GM19397 (cell line): ENCODE results near the gene SPINK2.

Experiments
- ATAC-seq: cut with Tn5 transposase; IDR thresholded peaks from one replicate; pipeline ENCODE4 v1.9.1; 2021; ENCODE audit warnings: mild to moderate bottlenecking, moderate library complexity; ENCODE audit not compliant: unreplicated experiment

SPINK2 gene, protein sequence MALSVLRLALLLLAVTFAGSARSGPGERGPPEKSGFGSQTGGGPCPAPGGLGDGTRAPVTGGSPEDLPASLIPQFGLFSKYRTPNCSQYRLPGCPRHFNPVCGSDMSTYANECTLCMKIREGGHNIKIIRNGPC

DNA sequence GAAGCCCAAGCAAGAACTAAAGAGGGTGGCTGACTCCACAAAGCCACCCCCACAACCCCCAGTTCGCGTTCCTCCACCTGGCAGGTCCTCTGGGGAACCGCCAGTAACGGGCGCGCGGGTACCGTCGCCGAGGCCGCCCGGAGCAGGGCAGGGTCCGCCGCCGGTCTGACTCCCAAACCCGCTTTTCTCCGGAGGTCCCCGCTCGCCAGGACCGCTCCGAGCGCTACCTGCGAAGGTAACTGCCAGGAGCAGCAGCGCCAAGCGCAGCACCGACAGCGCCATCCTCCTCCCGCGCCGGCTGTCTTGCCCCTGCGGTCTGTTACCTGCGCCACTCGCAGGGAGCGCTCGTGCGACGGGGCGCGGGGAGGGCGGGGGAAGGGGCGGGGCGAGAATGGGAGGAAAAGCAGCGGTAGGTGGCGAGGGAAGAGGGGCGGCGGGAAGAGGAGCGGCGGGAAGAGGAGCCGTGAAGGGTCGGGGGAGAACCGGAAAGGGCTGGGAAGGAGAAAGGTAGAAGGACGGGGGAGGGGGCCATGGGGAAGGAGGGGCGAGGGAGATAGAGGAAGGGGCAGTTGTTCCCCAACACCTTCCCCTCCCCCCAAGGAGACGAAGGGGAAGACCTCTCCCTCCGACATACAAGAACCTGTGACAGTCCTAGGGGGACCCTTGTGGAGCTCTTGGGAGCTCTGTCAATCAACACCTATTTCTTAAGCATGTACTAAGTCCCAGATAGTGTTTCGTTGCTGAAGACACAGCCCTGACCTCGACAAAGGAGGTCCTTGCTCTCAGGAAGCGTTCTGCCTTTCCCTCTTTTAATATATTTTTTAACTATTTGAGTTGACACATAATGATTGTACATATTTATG lies at the start of gene SPINK2:
SPINK2 (minus strand) TSS at position 321 of the 863 bp plus-strand sequence; CDS start at position 282, 39 bp downstream.
- peak; percentile 59 for ATAC-seq

DNA sequence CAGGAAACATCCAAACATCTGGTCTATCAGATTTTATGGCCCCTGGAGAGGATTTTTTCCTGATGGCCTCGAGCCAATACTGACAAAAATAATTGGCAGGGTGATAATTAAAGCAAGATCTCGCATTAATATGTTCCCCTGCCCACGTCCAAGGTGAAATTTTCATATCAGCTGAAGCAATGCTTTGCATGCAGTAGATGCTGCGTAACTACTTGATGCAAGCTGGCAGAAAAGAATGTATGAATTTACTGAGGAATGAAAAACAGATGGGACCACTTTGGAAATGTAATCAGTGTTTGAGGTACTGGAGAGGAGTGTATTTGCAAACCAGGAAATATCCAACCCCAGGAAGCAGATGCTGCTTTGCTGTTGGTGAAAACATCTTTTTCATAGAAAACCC lies 49.4 kb upstream of the SPINK2 start:
- ATAC-seq, result no peak

DNA sequence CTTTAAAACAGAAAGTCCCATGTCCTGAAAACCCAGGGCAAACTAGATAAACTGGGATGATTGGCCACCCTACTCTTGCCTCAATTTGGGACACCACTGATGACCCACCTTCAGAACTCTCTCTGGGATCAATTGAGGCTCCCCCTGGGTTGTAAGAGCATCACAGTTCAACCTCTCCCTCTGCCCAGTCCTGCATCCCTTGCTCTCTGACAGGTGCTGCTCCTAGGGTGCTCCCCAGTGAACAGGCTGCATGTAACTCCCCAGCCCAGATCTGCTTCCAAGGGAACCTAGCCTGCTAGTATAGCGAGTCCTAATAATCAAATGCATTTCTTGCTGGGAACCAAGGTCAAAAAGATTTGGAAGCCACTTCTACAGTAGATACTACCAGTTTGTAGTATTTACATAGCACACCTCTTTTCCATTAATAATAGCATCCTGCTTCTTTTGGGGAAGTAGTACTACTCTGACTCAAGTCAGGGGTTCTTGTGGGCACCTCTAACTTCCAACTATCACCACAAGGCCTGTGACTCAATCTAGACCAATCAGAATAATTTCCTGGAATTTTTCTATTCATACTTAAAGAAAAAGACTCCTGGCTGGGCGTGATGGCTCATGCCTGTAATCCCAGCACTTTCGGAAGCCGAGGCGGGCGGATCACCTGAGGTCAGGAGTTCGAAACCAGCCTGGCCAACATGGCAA lies 42.1 kb upstream of the SPINK2 start:
- ATAC-seq, result no peak

DNA sequence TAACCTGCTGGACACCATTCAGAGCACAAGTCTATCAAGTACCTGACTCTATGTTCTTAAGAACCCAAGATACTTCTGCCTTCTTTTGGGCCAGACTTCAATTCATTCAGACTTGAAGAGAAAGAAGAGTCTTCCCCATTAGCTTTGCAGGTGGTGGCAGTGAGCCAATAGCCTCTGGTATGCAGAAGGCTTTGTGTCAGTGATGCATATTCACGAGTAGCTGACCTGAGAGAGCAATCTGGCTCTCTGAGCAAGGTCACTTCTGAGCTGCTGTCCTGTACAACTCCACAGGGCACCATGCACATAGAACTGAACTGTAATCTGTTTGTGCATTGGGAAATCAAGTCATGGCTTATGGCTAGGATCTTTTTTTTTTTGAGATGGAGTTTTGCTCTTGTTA lies 39.9 kb upstream of the SPINK2 start:
- ATAC-seq, result no peak

DNA sequence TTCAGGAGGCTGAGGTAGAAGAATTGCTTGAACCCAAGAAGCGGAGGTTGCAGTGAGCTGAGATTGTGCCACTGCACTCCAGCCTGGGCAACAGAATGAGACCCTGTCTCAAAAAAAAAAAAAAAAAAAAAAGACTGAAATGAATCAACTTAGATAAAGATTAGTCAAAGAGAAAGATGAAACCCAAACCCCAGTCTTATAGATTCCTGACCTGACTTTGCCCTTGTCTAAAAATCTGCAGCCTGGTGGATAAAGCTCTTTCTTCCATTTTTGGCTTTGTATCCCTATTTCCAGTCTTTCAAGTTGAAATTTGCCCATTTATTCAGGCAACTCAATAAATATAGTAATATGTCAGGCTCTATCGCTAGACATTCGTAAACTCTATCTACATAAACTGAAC lies 39.3 kb upstream of the SPINK2 start:
- no peak for ATAC-seq

DNA sequence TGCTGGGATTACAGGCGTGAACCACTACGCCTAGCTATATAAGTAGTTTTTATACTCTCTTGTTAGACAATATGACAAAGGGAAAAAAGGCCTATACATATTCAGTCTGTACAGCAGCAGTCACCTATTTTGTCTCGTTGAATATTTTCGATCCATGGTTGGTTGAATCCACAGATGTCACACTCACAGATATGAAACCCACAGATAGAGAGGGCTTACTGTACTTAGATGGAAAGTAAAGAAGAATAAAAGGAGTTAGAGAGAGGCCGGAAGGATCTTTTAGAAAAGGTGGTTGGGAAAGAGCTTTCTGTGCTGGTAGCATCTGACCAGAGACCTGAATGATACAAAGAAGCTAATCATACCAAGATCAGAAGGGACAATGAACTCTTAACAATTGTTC lies 38.3 kb upstream of the SPINK2 start:
- ATAC-seq, result peak; percentile 67

DNA sequence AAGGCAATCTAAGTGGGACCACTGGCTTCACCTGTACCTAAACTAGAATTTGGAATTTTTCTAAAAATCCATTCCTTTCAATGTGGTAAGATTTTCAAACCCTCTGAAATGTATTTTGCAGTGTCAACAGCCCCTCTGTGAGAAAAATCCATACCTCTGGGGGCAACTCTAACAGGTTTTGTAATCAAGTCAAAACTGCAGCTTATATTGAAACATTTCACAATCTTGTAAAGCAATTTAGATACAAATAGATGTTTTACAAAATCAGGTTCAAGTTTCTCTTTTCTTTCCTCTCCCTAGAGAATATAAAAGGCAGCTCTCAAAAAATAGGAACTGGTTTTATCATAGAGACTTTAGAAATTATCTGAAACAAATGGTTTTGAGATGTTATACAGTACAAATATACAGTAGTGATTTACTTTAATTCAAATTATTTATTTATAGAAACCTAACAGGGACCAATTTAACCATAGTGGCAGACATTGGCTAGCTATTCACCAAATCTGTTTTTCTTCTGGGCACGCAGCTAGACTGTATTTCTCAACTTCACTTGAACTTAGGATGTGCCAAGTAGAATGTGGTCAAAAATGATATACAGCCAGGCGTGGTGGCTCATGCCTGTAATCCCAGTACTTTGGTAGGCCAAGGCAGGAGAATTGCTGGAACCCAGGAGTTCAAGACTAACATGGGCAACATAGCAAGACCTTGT lies 36.3 kb upstream of the SPINK2 start:
- no peak for ATAC-seq

DNA sequence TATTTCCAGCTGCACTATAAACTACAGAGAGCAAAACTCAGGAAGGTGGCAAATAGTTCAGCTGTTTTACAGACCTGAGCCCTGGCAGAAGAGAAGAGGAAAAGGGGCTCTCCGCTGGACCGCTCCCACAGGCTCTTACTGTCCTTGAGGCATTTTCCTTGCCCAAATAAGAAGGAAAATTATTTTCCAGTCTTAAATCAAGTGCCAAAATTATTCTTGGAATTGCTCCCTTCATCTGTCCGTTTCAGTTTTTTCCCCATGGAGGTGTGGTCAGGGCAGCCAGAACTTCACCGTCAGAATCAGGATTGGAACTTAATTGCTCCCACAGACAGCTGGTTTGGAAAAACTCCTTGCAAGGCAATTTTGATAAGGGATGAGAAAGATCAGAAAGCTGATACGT lies 35.2 kb upstream of the SPINK2 start:
- ATAC-seq, result no peak

DNA sequence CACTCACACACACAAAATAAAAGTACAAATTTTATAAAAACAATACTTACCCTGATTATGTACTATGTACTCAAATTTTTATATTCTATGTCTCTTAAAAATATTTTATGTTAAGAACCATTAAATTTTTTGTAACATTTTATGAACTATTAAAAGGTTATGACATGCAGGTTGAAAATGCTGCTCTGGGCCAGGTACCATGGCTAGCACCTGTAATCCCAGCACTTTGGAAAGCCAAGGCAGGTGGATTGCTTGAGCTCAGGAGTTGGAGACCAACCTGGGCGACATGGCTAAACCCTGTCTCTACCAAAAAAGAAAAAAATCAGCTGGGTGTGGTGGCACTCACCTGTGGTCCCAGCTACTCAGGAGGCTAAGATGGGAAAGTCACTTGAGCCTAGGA lies 29.4 kb upstream of the SPINK2 start:
- no peak for ATAC-seq

DNA sequence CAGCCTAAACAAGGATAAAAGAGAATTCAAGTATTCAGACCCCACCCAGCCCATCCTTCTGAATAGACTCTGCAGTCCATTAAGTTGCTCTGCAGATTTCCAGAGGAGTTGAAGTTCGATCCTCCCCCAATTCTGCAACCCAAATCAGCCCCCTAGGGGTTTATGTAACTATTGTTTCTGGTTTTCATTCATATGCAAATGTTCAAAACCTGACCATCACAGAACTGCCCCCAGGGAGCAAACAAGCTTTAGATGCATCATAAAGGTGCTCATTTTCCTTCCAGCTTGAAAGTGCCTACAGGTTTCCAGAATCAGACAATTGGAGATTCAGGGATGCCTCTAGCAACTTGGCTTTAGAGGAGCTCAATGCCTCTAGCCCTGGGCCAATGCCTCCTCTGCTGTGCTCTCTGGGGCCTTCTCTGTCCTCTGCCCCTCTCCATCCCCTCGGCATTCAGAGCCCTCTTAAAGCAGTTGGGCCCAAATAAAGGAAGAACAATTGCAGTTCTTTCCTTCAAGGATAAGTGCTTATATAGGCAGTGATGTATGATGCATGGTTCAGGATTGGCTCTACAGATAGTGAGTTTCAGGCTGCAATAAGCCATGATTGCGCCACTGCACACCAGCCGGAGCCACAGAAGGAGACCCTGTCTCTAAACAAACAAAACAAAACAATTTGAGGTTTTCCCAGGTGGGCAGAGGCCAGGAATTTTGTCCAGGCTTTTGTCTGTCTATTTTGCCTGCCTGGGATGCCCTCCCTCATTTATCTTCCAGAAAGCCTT lies 23.5 kb upstream of the SPINK2 start:
- peak; percentile 52 for ATAC-seq

DNA sequence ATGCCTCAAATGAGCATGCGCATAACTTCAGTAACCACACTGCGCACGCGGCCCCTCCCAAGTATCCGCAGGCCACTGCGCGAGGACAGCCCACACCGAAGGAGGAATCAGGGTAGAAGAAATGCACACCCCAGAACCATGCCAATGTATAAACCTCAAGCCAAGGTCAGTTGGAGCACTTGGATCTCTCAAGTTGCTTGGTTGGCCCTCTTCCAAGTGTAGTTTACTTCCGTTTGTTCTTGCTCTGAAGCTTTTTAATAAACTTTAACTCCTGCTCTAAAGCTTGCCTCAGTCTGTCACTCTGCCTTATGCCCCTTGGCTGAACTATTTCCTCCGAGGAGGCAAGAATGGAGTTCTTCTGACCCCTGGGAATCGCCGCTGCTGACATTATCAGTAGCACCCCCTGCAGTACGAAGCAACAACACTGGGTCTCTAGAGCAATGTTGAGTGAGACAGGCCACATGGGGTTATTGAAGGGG lies 22.0 kb upstream of the SPINK2 start:
- no peak for ATAC-seq

DNA sequence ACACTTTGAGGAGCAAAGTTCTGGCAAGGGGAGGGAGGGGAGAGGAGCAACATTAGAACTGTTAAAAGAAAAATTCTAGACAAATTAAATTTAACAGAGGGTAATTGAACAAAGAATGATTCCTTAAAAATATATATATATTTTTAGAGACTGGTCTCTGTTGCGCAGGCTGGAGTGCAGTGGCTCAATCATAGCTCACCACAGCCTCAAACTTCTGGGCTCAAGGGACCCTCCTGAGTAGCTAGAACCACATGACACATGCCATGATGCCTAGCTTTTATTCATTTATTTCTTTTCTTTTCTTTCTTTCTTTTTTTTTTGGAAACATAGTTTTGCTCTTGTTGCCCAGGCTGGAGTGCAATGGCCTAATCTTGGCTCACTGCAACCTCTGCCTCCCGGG lies 19.1 kb upstream of the SPINK2 start:
- no peak for ATAC-seq

DNA sequence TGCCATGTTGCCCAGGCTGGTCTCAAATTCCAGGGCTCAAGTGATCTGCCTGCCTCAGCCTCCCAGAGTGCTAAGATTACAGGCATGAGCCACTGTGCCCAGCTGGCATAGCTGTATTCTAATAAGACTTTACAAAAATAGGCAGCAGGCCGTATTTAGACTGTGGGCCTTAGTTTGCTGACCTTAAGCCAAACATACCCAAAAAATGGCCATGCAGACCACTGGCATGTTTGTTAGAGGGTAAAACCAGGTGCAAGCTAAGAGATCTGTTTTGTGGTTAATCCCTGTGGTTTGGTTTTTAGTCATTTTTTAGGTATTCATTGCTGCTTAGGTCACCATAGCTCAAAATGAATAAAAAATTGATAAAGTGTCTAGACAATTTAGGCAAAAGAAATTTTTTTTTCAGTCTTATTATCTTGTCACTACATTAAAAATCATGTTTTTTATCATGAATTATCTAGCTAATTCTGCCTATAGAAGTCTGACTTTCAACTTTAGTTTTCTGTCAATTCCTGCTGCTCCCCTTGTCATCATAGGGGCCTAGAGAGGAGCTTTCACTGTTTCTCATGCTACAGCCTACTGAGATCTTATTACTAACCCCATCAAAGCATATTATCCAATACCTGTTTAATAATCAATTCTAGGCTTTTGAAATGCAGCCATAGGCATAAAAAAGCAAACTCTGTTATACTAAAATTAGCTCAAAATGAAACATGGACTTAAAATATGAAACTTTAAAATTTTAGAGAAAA lies 7.5 kb upstream of the SPINK2 start:
- no peak for ATAC-seq

DNA sequence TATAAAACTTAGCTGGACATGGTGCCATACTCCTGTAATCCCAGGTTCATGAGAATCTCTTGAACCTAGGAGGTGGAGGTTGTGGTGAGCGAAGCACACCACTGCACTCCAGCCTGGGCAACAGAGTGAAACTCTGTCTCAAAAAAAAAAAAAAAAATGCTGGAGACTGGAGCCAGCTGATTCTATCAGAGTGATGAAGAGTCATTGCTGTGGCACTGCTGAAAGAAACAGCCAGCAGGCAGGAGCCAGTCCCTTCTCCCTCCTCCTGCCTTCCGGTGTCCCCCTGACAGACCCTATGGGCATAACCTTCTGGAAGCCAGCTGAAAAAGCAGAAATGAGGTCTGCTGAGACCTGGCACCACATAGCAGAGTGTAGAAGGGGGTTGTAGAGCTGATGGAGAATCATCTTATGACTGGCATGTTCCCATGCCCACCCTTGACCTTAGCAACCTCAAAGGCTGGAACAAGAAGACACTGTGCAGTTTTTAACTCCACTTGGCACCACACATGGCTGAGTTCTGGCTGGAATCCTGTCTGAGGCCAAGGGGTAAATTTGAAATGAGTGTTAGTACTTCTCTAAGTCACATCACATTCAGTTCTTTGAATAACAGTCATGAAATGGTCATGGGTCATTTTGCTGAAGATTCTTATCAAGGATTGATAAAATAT lies 2.6 kb upstream of the SPINK2 start:
- no peak for ATAC-seq

DNA sequence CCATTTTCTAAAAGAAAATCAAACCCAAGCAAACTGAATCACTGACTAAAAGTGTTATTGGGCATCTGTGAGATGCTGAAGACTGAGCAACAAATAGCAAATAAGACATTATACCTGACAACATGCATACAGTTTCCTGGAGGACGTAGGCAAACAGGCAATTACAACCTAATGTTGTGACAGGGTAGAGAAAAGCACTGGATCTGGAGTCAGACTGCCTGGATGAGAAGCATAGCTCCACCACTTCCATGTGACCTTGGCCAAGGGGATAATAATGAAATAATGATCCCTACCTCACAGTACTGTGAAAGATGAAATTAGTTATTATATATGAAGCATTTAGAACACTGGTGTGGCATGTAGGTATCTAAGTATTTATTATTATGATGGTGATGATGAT lies 2.7 kb downstream of the SPINK2 start:
- ATAC-seq, result no peak

DNA sequence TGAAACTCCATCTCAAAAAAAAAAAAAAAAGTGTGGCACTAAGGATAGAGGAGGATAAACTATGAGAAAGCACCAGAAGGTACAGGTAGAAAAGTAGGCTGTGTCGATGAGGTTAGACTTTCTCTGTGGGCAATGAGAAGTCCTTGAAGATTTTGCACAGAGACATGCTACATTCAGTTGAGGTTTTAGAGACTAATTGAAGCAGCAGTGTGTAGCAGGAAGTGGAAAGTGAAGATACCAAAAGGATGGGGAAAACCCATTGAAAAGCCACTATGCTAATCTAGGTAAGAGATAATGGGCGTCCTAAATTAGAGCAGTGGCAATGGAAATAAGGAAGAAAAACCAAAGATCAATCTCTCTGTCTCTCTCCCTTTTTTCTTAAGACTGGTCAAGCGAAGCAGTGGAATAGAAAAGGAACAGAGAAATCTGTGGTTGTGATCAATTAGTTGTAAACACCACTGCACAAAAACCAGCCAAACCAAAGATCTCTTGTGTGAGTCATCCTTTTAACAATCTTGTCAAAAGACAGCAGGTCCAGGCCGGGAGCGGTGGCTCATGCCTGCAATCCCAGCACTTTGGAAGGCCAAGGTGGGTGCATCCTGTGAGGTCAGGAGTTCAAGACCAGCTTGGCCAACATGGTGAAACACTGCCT lies 3.5 kb downstream of the SPINK2 start:
- ATAC-seq, result peak; percentile 78

DNA sequence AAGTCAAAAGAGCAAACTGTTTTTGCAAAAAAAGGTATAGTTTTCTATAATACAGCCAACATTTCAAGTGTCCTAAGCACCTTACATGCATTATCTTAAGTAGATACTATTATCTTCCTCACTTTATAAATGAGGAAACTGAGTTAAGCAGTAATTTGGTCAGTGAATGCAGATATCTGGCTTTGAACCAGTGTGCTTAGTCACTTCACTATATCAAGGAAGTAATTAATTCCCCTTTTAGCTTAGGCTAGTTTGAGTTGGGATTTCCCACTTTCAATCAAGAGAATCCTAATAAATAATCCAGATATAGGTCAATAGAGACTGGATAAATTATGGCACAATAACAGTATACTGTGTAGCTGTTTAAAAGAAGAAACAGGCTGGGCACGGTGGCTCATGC lies 14.8 kb downstream of the SPINK2 start:
- no peak for ATAC-seq

DNA sequence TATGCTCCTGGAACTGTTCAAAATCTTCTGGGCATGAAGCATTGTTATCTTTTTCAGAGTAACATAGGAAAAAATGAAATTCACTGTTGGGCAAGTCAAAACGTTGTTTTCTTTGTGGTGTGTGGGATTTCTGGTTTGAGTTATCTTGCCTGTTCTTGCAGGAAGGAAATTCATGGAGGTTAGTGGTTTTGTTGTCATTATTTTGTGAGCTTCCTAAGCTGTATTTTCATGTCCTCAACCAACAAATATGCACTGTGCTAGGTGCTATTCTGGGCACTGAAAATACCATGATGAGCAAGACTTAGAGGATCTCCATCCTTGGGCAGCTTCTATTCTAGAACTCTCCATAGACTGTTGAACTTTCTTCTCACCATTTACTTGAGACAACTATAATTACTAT lies 16.9 kb downstream of the SPINK2 start:
- no peak for ATAC-seq

DNA sequence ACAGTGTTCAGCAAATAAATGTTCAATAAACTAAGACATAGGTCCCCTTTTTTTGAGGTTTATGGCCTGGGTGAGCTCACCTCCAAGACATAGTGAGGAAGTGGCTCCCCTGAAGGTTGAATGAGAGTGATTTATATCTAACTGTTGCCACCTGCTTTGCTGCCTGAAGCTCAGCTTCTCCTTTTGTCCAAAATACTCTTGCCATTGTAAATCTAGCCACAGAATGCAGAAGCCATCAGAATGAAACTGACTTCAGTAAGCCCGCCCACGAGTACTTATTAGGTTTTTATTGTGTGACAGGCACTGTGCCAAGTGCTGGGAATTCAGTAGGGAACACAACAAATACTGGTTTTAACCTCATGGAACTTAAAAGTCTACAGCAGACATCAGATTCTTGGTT lies 18.0 kb downstream of the SPINK2 start:
- ATAC-seq, result no peak
